ENCODE results near the gene ZNF385C. TPM values are rescaled to one million over a fixed set of nuclear protein-coding genes. Genes with fewer than 3 reads are reported as not detected.

ZNF385C gene
- total RNA-seq, 1 experiment from 2014 or later = 1.1 TPM

- DNase-seq (ENCODE audit: low read depth, low spot score) (no peak), ATAC-seq (no peak)
- Histone ChIP-seq H3K36me3 (ENCODE audit: control insufficient read depth in 1 of 2, insufficient read depth in 2 of 2, low read length in 2 of 2) (no peaks in the 10 kb centered on the region), H4K20me1 (ENCODE audit: insufficient read depth) (no peaks in the 10 kb centered on the region), H3K27me3 (ENCODE audit: insufficient read depth, low read length) (no peaks in the 10 kb centered on the region), H3K9me3 (ENCODE audit: control insufficient read depth in 1 of 2, insufficient read depth in 1 of 2, low read depth in 1 of 2, low read length in 2 of 2) (no peaks in the 10 kb centered on the region), H3K9me2 (ENCODE audit: insufficient read depth) (no peaks in the 10 kb centered on the region), H2AFZ (ENCODE audit: low read depth, low read length, poor library complexity, severe bottlenecking) (no peak overlapping the region), H3K4me2 (ENCODE audit: low read length) (no peak overlapping the region), H3K27ac (ENCODE audit: low read depth, low read length) (no peak overlapping the region), H3K9ac (ENCODE audit: low read length) (no peak overlapping the region), H3K4me3 (replicated peaks in 1 of 2; ENCODE audit: low read depth in 1 of 2, low read length in 2 of 2) (no peak overlapping the region), H3K79me2 (ENCODE audit: insufficient read depth, low read length) (no peaks in the 10 kb centered on the region), H3K4me1 (ENCODE audit: control insufficient read depth in 1 of 2, insufficient read depth in 2 of 2, low read length in 2 of 2) (peaks cover 11 to 18% of the 10 kb centered on the region in 2 experiments; a peak in 3 of 4 replicates)
- POLR2A ChIA-PET = no interaction called here
- BruUV-seq (replicated peaks) = no TSS peak
- TF ChIP-seq SP1 (IDR thresholded peaks at IDR 0.05; ENCODE audit: low read depth) (no peak), SIN3A (IDR thresholded peaks at IDR 0.05; ENCODE audit: low read depth) (no peak), ZBTB33 (IDR thresholded peaks at IDR 0.05; ENCODE audit: extremely low read depth, insufficient replicate concordance, low read length) (no peak), POLR2AphosphoS5 (IDR thresholded peaks at IDR 0.05; ENCODE audit: low read depth, low read length) (no peak), POLR2A (IDR thresholded peaks at IDR 0.05; ENCODE audit: borderline replicate concordance, extremely low read depth, insufficient read depth, insufficient read length) (no peak), ELF1 (IDR thresholded peaks at IDR 0.05; ENCODE audit: borderline replicate concordance, low read depth) (no peak), JUND (IDR thresholded peaks at IDR 0.05) (no peak), TCF7L2 (IDR thresholded peaks at IDR 0.05; ENCODE audit: borderline replicate concordance, extremely low read depth, insufficient read depth, insufficient read length) (no peak), CBX3 (IDR thresholded peaks at IDR 0.05; ENCODE audit: low read depth) (no peak), ZFX (IDR thresholded peaks at IDR 0.05) (no peak)
- TF ChIP-seq, protein P1, sequence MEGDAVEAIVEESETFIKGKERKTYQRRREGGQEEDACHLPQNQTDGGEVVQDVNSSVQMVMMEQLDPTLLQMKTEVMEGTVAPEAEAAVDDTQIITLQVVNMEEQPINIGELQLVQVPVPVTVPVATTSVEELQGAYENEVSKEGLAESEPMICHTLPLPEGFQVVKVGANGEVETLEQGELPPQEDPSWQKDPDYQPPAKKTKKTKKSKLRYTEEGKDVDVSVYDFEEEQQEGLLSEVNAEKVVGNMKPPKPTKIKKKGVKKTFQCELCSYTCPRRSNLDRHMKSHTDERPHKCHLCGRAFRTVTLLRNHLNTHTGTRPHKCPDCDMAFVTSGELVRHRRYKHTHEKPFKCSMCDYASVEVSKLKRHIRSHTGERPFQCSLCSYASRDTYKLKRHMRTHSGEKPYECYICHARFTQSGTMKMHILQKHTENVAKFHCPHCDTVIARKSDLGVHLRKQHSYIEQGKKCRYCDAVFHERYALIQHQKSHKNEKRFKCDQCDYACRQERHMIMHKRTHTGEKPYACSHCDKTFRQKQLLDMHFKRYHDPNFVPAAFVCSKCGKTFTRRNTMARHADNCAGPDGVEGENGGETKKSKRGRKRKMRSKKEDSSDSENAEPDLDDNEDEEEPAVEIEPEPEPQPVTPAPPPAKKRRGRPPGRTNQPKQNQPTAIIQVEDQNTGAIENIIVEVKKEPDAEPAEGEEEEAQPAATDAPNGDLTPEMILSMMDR (IDR thresholded peaks at IDR 0.05 in 2 of 3, conservative IDR thresholded peaks at IDR 0.05 in 1 of 3; ENCODE audit: borderline replicate concordance in 1 of 3, insufficient read depth in 1 of 3, low read depth in 2 of 3, low read length in 2 of 3) = no peak
- CTCF ChIA-PET = no interaction called here
- RAD21 ChIA-PET (ENCODE audit: low non-redundant PET in 1 of 2, low total read pairs in 2 of 2, uncharacterized antibody in 2 of 2, unreplicated experiment in 2 of 2) = no interaction called here
- intact Hi-C loops (cut with micrococcal nuclease) = no loop called here
Observed at GRCh38 chr17:42077755-42078154, 20.5 kb downstream of the ZNF385C start.
